HepG2 (cell line): Measurements from ENCODE around the gene CCNB1IP1. TPM values are rescaled to one million over a fixed set of nuclear protein-coding genes. Genes with fewer than 3 reads are reported as not detected.
A peak's percentile ranks its signal among the peaks of the same experiment; 100 is the strongest.

Experiments used
- ARNTL ChIP-seq: sonication (generic); formaldehyde crosslinking; IDR thresholded peaks from 2 replicates; pipeline ENCODE4 v1.4.0; 2020; ENCODE audit warnings: mild to moderate bottlenecking, missing genetic modification reagents
- HNRNPH1 ChIP-seq: fragments of 200-400 bp; formaldehyde crosslinking; optimal IDR thresholded peaks from 2 replicates; pipeline ENCODE3; 2017; ENCODE audit warnings: mild to moderate bottlenecking, low read depth, low read length
- JUND ChIP-seq: sonication (generic); formaldehyde crosslinking; IDR thresholded peaks from 2 replicates; pipeline ENCODE4 v1.8.0; 2022; ENCODE audit warnings: mild to moderate bottlenecking, missing genetic modification reagents
- MTA1 ChIP-seq: sonication (generic); formaldehyde crosslinking; IDR thresholded peaks from 2 replicates; pipeline ENCODE4 v1.4.0; 2020; ENCODE audit warnings: missing genetic modification reagents, mild to moderate bottlenecking, borderline replicate concordance
- MTF1 ChIP-seq: sonication (generic); formaldehyde crosslinking; IDR thresholded peaks from 2 replicates; pipeline ENCODE4 v1.5.0; 2020; ENCODE audit warnings: missing genetic modification reagents
- RARG ChIP-seq: sonication (generic); formaldehyde crosslinking; IDR thresholded peaks from 2 replicates; pipeline ENCODE4 v1.4.0; 2020; ENCODE audit warnings: low read depth, mild to moderate bottlenecking, missing genetic modification reagents
- SPEN ChIP-seq: sonication (generic); formaldehyde crosslinking; IDR thresholded peaks from 2 replicates; pipeline ENCODE4 v1.5.1; 2020; ENCODE audit warnings: low read depth, mild to moderate bottlenecking, missing genetic modification reagents
- TOE1 ChIP-seq: sonication (generic); formaldehyde crosslinking; IDR thresholded peaks from 2 replicates; pipeline ENCODE4 v1.4.0; 2020; ENCODE audit warnings: mild to moderate bottlenecking, missing genetic modification reagents
- TOPORS ChIP-seq: sonication (generic); formaldehyde crosslinking; IDR thresholded peaks from 2 replicates; pipeline ENCODE4 v1.8.0; 2023; ENCODE audit warnings: mild to moderate bottlenecking, missing genetic modification reagents
- ZNF746 ChIP-seq: sonication (generic); formaldehyde crosslinking; IDR thresholded peaks from 2 replicates; pipeline ENCODE4 v1.8.0; 2022; ENCODE audit warnings: mild to moderate bottlenecking, missing genetic modification reagents
- ZNF772 ChIP-seq: sonication (generic); formaldehyde crosslinking; IDR thresholded peaks from 2 replicates; pipeline ENCODE4 v1.5.0; 2020; ENCODE audit warnings: mild to moderate bottlenecking, missing genetic modification reagents
- ZNF841 ChIP-seq: sonication (generic); formaldehyde crosslinking; IDR thresholded peaks from 2 replicates; pipeline ENCODE4 v1.8.1; 2023; ENCODE audit warnings: missing genetic modification reagents, borderline replicate concordance
- ZNF883 ChIP-seq: sonication (generic); formaldehyde crosslinking; IDR thresholded peaks from 2 replicates; pipeline ENCODE4 v1.5.1; 2020; ENCODE audit warnings: mild to moderate bottlenecking, missing genetic modification reagents; ENCODE audit errors: not compliant biosample characterization
- polyA plus RNA-seq, 8 experiments: library from polyadenylated mRNA; depleted of rRNA in 3 of 8; stranded (reverse) in 7 of 8; unstranded in 1 of 8; fragments of >200 nt; fragmentation: Illumina TruSeq in 4 of 8; extraction: Trizol in 4 of 8; gene quantifications; 2 replicates each; pipeline versions ENCODE4 v1.2.1 to v1.2.3, GENCODE V29; 2011 to 2016; ENCODE audit warnings: low read depth in 4 of 8, missing spikeins in 1 of 8, mixed read lengths in 1 of 8; ENCODE audit not compliant: insufficient read depth in 1 of 8
- total RNA-seq, 5 experiments: library from RNA; depleted of rRNA; stranded (reverse); fragments of >200 nt; fragmentation: Illumina TruSeq; extraction: Trizol; gene quantifications; 2 replicates each; pipeline ENCODE4 v1.2.3, GENCODE V29; 2016; ENCODE audit warnings: low read depth in 1 of 5
- TF ChIP-seq, protein P1 (sequence below): IDR thresholded peaks from 2 replicates; pipeline ENCODE4 v1.6.1; 2018; ENCODE audit warnings: missing genetic modification reagents
- TF ChIP-seq, protein P2 (sequence below): sonication (generic); formaldehyde crosslinking; IDR thresholded peaks from 2 replicates; pipeline ENCODE4 v1.5.0; 2020; ENCODE audit warnings: mild to moderate bottlenecking, missing genetic modification reagents, borderline replicate concordance
- TF ChIP-seq, protein P3 (sequence below): sonication (generic); formaldehyde crosslinking; IDR thresholded peaks from 2 replicates; pipeline ENCODE4 v1.8.0; 2022; ENCODE audit warnings: mild to moderate bottlenecking, missing genetic modification reagents, moderate library complexity
- TF ChIP-seq, protein P4 (sequence below): sonication (generic); formaldehyde crosslinking; conservative IDR thresholded peaks from 2 replicates; pipeline ENCODE4 v1.8.0; 2022; ENCODE audit warnings: mild to moderate bottlenecking, moderate library complexity, missing genetic modification reagents
- TF ChIP-seq, protein P5 (sequence below): sonication (generic); formaldehyde crosslinking; IDR thresholded peaks from 2 replicates; pipeline ENCODE4 v1.4.0; 2020; ENCODE audit warnings: mild to moderate bottlenecking, missing genetic modification reagents

CCNB1IP1 gene
- total and polyA plus RNA-seq, 2 of the 13 experiments (the other 11 are each of a cell fraction or from before 2014, with no cell fraction given), result 98.3 to 125 TPM

DNA sequence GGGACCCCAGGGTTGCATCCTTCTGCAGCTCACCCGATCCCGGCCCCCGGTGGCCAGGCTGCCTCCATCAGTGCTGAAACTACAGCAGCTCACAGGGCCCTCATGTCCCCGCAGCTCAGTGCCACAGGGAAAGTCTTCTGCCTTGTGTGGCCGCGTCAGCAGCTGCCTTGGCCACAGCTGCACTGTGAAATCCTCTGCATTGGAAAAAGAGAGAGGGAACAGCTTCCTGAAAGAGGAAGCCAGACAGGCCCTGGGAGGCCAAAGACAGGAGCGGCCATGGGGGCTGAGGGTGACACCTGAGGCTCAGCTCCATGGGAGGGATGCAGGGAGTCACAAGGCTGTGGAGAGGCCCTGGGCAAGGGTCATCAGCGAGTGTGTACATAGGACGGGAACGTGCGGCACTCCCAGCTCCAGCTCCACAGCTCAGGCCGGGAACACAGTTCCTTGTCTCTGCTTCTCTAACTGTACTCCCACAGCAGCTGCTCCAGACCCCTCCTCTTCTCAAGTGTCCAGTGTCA, 43.1 kb upstream of the CCNB1IP1 start (continued):
- TF ChIP-seq, protein P1, sequence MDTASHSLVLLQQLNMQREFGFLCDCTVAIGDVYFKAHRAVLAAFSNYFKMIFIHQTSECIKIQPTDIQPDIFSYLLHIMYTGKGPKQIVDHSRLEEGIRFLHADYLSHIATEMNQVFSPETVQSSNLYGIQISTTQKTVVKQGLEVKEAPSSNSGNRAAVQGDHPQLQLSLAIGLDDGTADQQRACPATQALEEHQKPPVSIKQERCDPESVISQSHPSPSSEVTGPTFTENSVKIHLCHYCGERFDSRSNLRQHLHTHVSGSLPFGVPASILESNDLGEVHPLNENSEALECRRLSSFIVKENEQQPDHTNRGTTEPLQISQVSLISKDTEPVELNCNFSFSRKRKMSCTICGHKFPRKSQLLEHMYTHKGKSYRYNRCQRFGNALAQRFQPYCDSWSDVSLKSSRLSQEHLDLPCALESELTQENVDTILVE (CRISPR knock-in tag), result no peak
- peak; percentile 68 for TF ChIP-seq ZNF883 (CRISPR knock-in tag)
- no peak for TF ChIP-seq ZNF841 (CRISPR knock-in tag)
- TF ChIP-seq HNRNPH1, result no peak
- TF ChIP-seq ZNF772 (CRISPR knock-in tag), result no peak
- TF ChIP-seq, protein P2, sequence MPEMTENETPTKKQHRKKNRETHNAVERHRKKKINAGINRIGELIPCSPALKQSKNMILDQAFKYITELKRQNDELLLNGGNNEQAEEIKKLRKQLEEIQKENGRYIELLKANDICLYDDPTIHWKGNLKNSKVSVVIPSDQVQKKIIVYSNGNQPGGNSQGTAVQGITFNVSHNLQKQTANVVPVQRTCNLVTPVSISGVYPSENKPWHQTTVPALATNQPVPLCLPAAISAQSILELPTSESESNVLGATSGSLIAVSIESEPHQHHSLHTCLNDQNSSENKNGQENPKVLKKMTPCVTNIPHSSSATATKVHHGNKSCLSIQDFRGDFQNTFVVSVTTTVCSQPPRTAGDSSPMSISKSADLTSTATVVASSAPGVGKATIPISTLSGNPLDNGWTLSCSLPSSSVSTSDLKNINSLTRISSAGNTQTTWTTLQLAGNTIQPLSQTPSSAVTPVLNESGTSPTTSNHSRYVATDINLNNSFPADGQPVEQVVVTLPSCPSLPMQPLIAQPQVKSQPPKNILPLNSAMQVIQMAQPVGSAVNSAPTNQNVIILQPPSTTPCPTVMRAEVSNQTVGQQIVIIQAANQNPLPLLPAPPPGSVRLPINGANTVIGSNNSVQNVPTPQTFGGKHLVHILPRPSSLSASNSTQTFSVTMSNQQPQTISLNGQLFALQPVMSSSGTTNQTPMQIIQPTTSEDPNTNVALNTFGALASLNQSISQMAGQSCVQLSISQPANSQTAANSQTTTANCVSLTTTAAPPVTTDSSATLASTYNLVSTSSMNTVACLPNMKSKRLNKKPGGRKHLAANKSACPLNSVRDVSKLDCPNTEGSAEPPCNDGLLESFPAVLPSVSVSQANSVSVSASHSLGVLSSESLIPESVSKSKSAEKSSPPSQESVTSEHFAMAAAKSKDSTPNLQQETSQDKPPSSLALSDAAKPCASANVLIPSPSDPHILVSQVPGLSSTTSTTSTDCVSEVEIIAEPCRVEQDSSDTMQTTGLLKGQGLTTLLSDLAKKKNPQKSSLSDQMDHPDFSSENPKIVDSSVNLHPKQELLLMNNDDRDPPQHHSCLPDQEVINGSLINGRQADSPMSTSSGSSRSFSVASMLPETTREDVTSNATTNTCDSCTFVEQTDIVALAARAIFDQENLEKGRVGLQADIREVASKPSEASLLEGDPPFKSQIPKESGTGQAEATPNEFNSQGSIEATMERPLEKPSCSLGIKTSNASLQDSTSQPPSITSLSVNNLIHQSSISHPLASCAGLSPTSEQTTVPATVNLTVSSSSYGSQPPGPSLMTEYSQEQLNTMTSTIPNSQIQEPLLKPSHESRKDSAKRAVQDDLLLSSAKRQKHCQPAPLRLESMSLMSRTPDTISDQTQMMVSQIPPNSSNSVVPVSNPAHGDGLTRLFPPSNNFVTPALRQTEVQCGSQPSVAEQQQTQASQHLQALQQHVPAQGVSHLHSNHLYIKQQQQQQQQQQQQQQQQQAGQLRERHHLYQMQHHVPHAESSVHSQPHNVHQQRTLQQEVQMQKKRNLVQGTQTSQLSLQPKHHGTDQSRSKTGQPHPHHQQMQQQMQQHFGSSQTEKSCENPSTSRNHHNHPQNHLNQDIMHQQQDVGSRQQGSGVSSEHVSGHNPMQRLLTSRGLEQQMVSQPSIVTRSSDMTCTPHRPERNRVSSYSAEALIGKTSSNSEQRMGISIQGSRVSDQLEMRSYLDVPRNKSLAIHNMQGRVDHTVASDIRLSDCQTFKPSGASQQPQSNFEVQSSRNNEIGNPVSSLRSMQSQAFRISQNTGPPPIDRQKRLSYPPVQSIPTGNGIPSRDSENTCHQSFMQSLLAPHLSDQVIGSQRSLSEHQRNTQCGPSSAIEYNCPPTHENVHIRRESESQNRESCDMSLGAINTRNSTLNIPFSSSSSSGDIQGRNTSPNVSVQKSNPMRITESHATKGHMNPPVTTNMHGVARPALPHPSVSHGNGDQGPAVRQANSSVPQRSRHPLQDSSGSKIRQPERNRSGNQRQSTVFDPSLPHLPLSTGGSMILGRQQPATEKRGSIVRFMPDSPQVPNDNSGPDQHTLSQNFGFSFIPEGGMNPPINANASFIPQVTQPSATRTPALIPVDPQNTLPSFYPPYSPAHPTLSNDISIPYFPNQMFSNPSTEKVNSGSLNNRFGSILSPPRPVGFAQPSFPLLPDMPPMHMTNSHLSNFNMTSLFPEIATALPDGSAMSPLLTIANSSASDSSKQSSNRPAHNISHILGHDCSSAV (CRISPR knock-in tag), result no peak
- TF ChIP-seq, protein P3, sequence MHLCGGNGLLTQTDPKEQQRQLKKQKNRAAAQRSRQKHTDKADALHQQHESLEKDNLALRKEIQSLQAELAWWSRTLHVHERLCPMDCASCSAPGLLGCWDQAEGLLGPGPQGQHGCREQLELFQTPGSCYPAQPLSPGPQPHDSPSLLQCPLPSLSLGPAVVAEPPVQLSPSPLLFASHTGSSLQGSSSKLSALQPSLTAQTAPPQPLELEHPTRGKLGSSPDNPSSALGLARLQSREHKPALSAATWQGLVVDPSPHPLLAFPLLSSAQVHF, result no peak
- TF ChIP-seq MTA1 (CRISPR knock-in tag), result peak; percentile 93
- no peak for TF ChIP-seq MTF1 (CRISPR knock-in tag)
- no peak for TF ChIP-seq ARNTL (CRISPR knock-in tag)
- TF ChIP-seq SPEN, result peak; percentile 66
- TF ChIP-seq TOE1, result no peak
- TF ChIP-seq, protein P4, sequence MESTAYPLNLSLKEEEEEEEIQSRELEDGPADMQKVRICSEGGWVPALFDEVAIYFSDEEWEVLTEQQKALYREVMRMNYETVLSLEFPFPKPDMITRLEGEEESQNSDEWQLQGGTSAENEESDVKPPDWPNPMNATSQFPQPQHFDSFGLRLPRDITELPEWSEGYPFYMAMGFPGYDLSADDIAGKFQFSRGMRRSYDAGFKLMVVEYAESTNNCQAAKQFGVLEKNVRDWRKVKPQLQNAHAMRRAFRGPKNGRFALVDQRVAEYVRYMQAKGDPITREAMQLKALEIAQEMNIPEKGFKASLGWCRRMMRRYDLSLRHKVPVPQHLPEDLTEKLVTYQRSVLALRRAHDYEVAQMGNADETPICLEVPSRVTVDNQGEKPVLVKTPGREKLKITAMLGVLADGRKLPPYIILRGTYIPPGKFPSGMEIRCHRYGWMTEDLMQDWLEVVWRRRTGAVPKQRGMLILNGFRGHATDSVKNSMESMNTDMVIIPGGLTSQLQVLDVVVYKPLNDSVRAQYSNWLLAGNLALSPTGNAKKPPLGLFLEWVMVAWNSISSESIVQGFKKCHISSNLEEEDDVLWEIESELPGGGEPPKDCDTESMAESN (CRISPR knock-in tag), result 0 out of 2 replicates have a peak, but pooled peaks have one; percentile 33
- TF ChIP-seq, protein P5, sequence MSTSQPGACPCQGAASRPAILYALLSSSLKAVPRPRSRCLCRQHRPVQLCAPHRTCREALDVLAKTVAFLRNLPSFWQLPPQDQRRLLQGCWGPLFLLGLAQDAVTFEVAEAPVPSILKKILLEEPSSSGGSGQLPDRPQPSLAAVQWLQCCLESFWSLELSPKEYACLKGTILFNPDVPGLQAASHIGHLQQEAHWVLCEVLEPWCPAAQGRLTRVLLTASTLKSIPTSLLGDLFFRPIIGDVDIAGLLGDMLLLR (CRISPR knock-in tag), result no peak
- no peak for TF ChIP-seq RARG (CRISPR knock-in tag)
- no peak for TF ChIP-seq JUND
- TF ChIP-seq ZNF746 (CRISPR knock-in tag), result no peak
- no peak for TF ChIP-seq TOPORS (CRISPR knock-in tag)
